ENCODE data around the gene ZNF625. TPM values are rescaled to one million over a fixed set of nuclear protein-coding genes. Genes with fewer than 3 reads are reported as not detected.

The ZNF625 gene
- total RNA-seq, 3 donors from 2014 or later (not counting 1 experiment from before 2014, with no cell fraction given), result 3.1 to 7.9 (median 4.4) TPM

- ATAC-seq, result no peak
- H3K4me3 Mint-ChIP-seq, result no peak overlapping the region
Measured at GRCh38 chr19:12095111-12095790, 61.3 kb downstream of the ZNF625 start.

More at GRCh38 chr19:12095111-12095790, 61.3 kb downstream of the ZNF625 start:
- no peak for TF ChIP-seq CTCF (IDR thresholded peaks at IDR 0.05)
- intact Hi-C loops (cut with micrococcal nuclease), result no loop called here
- no peaks in the 10 kb centered on the region for H3K36me3 Mint-ChIP-seq
- no peak for DNase-seq
- 100% methylated on average over 3 of the region's 4 CpGs for WGBS (ENCODE audit: insufficient coverage)
- H3K27me3 ChIP-seq (ENCODE audit: control insufficient read depth, insufficient read depth, low read length), result no peaks in the 10 kb centered on the region
- H3K27ac Mint-ChIP-seq, result no peak overlapping the region
- no peak overlapping the region for H3K4me3 ChIP-seq (ENCODE audit: low read length)
- H3K36me3 ChIP-seq (ENCODE audit: control insufficient read depth, insufficient read depth, low read length), result no peaks in the 10 kb centered on the region
- H3K9me3 Mint-ChIP-seq, result no peaks in the 10 kb centered on the region
- no peak overlapping the region for H3K27ac ChIP-seq (ENCODE audit: low read length)
- peaks cover 15% of the 10 kb centered on the region for H3K4me1 ChIP-seq (ENCODE audit: control insufficient read depth, insufficient read depth, low read length)
- peaks cover 11 to 12% of the 10 kb centered on the region in 2 donors for H3K4me1 Mint-ChIP-seq
- H3K27me3 Mint-ChIP-seq (ENCODE audit: low read depth in 2 of 2), result no peaks in the 10 kb centered on the region
- H3K9me3 ChIP-seq (ENCODE audit: control insufficient read depth, insufficient read depth, low read length), result no peaks in the 10 kb centered on the region

Other genes starting within 250 kb of the ZNF625 start
- 10 to 100 TPM; 25.1 to 30.1 (median 26.4) TPM for gene ZNF700, start 231.6 kb downstream of the ZNF625 start, total RNA-seq
- gene ZNF763, start 191.7 kb downstream of the ZNF625 start, total RNA-seq, result 1 to 10 TPM; 4.8 to 7.7 (median 5.8) TPM
- 1 to 10 TPM; 3.4 to 9.0 (median 3.9) TPM for gene ZNF433, start 121.1 kb downstream of the ZNF625 start, total RNA-seq
- gene ZNF878, start 103.8 kb downstream of the ZNF625 start, total RNA-seq, result under 1 TPM in 2 of 3 donors, not detected in 1; 0.20 to 0.54 TPM
- gene ZNF844, start 92.0 kb downstream of the ZNF625 start, total RNA-seq, result 10 to 100 TPM; 12.1 to 36.2 (median 27.4) TPM
- 1 to 10 TPM; 4.2 to 9.0 (median 4.6) TPM for gene ZNF20, start 16.4 kb downstream of the ZNF625 start, total RNA-seq
- gene ZNF136, start 6.4 kb upstream of the ZNF625 start, total RNA-seq, result 10 to 100 TPM; 31.5 to 47.7 (median 39.8) TPM
- gene ZNF44, start 138.1 kb upstream of the ZNF625 start, total RNA-seq, result 10 to 100 TPM; 27.3 to 43.1 (median 40.0) TPM
- gene ZNF563, start 176.9 kb upstream of the ZNF625 start, total RNA-seq, result under 1 TPM; 0.78 to 1.00 (median 0.80) TPM
- 1 to 10 TPM; 1.4 to 3.4 (median 2.8) TPM for gene ZNF442, start 208.9 kb upstream of the ZNF625 start, total RNA-seq
- 1 to 10 TPM; 2.8 to 7.5 (median 4.6) TPM for gene ZNF799, start 244.5 kb upstream of the ZNF625 start, total RNA-seq

All from natural killer cell (primary cell).